SIG-M5 (cell line): ENCODE results near the gene ZNF485.
"Not testable (repeated sequence)": the region's sequence is repeated elsewhere in the genome, so short reads cannot be mapped to it uniquely, and the experiment has no call there.

Experiments
- DNase-seq: peaks from one replicate; lab custom pipeline; 2025; lab: John Stamatoyannopoulos, UW

The ZNF485 gene

DNA sequence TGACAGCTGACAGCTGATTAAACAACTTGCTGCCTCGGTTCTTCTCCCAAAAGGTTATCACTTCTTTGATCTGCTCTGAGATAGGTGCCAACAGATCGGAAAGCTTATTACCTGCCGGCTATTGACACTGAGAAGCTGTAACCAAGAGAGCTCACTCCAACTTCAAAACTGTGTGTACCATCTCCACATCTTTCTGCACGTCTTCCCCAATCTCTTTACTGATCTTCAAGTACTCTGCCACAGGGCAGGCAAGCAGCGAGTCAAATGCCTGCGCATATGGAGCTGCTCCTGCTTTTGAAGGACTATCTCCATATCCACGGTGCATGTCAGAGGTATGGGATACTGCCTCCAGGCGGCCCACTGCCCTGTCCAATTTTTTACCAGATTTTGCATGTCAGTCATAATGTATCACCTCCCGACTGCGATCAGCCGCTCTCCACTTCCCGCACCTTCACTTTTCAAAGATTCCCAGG lies 352 bp upstream of the ZNF485 start:
- DNase-seq, result no peak

DNA sequence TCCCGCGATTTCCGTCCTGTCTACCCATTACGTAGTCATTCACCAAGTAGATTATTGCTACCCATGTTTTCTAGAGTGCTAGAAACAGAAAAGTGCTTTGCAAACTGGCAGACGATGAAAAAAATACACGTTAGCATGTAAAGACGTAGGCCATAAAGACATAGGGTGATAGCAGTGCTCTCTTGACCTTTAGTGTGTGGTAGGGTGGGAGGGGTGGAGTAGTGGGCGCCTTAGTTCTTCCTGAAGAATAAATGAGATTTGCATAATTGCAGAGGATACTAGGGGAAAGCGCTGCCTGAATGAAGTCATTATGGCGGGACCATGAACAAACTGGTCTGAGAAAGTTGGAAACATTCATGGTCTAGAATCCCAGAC lies 948 bp downstream of the ZNF485 start:
- DNase-seq, result no peak

- DNase-seq, result no peak
These were observed 4.4 kb downstream of the ZNF485 start for GRCh38 chr10:43610636-43611035.

DNA sequence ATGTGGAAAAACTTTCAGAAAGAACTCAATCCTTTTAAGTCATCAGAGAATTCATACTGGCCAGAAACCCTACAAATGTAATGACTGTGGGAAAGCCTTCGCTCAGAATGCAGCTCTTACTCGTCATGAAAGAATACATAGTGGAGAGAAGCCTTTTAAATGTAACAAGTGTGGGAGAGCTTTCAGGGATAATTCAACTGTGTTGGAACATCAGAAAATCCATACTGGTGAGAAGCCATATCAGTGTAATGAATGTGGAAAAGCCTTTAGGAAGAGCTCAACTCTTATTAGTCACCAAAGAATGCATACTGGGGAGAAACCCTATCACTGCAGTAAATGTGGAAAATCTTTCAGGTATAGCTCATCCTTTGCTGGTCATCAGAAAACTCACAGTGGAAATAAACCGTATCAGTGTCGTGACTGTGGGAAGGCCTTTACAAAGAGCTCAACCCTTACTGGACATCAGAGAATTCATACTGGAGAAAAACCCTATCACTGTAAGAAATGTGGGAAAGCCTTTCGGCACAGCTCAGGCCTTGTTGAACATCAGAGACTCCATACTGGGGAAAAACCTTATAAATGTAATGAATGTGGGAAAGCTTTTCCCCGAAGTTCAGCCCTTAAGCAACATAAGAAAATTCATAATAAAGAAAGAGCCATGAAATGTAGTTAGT lies 10.6 kb downstream of the ZNF485 start:
- DNase-seq, result no peak

- DNase-seq, result no peak
These were observed 13.1 kb downstream of the ZNF485 start for GRCh38 chr10:43619368-43619767.

DNA sequence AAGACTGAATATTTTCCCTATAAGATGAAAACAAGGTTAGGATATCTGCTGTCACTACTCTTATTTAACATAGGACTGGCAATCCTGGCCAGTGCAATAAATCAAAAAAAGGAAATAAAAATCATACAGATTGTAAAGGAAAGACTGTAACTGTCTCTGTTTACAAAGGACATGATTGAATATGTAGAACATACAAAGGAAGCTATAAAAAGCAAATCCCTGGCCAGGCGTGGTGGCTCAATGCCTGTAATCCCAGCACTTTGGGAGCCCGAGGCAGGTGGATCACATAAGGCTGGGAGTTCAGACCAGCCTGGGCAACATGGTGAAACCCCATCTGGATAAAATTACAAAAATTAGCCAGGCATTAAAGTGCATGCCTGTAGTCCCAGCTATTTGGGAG lies 15.8 kb downstream of the ZNF485 start:
- no peak for DNase-seq

DNA sequence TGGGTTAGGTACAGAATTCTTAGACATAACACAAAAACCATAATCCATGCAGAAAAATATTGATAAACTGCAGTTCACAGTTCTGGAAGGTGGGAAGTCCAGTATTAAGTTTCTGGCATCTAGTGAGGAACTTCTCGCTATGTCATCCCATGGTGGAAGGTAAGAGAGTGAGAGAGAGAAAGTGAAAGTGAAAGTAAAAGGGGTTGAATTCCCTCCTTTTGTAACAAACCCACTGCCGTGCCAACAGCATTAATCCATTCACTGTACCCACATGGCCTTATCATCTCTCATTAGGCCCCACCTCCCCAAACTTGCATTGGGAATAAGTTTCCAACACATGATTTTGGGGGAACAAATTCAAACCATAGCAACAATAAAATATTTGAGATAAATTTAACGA lies 17.1 kb downstream of the ZNF485 start:
- DNase-seq, result no peak

- no peak for DNase-seq
These were observed 21.7 kb downstream of the ZNF485 start for GRCh38 chr10:43627942-43628341.

DNA sequence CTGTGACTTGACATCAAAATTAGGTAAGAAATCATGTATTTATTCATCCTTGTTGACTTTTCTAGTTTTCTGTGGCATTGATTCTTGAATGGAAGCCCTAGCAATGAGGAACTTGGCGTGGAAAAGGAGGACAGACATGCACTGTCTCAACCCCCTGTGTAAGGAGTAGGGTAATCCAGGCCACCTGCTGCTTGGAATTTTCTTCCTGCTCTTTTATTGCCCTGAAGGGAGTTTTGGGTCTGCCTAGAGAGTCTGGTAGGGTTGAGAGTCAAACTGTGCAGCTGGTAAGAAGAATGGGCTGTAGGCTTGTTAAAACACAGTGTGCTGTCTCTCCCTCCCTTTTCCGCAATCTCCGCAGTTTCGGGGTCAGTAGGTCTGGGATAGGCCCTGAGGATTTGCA lies 22.7 kb downstream of the ZNF485 start:
- DNase-seq, result no peak

DNA sequence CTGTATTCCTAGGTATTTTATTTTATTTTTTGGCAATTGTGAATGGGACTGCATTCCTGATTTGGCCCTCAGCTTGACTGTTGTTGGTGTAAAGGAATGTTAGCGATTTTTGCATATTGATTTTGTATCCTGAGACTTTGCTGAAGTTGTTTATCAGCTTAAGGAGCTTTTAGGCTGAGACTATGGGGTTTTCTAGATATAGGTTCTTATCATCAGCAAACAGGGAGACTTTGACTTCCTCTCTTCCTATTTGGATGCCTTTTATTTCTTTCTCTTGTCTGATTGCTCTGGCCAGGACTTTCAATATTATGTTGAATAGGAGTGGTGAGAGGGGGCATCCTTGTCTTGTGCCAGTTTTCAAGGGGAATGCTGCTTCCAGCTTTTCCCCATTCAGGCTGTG lies 29.6 kb downstream of the ZNF485 start:
- DNase-seq, result not testable (repeated sequence)

DNA sequence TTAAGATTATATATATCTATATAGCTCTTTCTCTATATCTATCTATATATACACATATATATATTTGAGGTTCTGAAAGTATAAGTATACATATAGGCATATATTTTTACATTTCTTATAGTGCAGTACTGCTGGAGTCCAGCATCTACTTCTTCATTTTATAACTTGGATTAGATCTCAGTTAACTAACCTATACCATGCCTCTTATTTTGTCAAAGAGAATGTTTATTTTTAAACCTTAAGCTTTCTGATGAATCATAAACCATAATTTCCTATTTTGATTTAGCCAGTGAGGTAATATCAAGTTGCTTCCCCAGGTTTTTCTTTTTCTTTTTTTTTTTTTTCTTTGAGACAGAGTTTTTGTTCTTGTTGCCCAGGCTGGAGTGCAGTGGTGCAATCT lies 34.4 kb downstream of the ZNF485 start:
- no peak for DNase-seq

- no peak for DNase-seq
These were observed 38.0 kb downstream of the ZNF485 start for GRCh38 chr10:43644252-43644651.

GRCh38 chr10:43645866-43646265 lies 39.6 kb downstream of the ZNF485 start:
- no peak for DNase-seq

DNA sequence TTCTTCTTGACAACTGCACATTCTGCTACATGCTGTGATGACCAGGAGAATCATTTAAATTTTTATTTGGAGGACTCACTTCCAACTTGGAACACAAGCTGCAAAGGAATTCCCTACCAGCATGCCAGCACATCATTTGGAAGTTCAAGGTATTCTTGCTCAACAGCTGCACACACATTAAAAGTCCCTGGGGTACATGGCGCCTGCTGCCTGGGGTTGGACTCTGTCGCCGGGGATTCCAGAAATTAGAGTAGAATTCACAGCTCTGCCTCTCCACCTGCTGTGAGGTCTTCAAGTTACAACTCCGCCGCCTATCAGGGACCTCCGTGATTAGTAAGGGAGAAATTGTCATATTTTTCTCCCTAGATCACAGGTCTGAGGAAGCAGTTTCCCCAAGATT lies 41.3 kb downstream of the ZNF485 start:
- DNase-seq, result no peak

DNA sequence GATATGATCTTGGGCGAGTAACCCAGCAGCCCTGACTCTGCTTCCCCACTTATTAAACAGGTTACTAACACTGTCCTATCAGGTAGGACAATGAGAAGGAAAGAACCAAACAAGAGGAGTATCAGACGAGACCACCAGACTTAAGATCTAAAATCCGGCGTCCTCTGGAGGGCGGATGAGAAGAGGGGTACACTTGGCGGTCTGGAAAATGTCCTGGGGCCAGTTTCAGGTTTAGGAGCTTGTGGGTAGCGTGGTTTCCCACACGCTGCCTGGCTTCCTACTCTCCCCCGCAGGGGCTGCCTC lies 41.8 kb downstream of the ZNF485 start:
- DNase-seq, result no peak

- no peak for DNase-seq
These were observed 42.4 kb downstream of the ZNF485 start, which contains the start of gene ZNF32 for GRCh38 chr10:43648398-43649184. TSS of gene ZNF32 (minus strand) at chr10:43648881. CDS start at chr10:43646133, 2,748 bp downstream.

GRCh38 chr10:43649185-43649523 lies 42.9 kb downstream of the ZNF485 start:
- DNase-seq, result no peak

DNA sequence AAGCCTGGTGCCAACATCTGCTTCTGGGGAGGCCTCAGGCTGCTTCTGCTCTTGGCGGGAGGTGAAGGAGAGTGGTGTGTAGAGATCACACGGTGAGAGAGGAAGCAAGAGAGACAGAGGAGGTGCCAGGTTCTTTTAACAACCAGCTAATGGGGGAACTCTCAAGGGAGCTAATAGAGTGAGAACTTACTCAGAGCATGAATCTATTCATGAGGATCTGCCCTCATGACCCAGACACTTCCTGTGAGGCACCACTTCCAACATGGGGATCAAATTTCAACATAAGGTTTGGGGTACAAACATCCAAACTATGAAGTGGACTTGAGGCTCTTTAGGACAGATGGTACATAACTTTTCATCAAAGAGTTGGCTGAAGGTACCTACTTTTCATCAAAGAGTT lies 47.5 kb downstream of the ZNF485 start:
- DNase-seq, result no peak

GRCh38 chr10:43655311-43655710 lies 49.1 kb downstream of the ZNF485 start:
- no peak for DNase-seq

DNA sequence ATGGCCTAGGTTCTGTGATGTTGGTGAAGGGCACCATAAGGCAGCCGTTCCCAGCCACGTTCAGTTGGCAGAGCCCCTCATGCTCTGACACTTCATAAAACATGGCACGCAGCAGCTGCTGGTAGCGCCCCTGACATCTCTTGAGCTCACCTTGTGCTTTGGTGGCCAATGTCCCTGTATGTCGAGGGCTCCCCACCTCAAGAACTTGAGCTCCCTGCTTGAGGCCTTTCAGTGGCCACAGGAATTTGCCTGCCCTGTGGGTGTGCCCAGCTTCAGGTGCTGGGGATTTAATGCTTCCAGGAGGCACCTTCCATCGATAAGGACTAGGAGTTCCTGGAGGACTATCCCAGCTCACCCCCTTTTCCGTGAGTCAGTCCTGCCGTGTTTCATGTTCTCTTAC lies 52.0 kb downstream of the ZNF485 start:
- no peak for DNase-seq

DNA sequence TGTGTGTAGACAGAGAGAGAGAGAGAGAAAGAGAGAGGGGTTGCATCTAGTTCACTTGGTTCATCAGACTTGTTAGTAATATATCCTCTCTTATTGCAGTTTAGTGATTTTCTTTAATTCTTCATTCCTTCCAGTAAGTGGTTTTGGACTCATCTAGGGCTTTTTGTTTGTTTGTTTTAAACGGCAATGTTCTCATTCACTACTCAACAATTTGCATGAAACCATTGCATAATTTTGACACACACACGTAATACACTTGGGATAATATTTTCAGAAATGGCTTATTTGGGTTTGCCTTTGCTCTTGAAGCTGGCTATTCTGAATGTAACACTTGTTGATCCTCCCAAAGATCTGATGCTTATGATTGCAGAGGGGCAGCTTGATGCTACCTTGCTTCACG lies 58.8 kb downstream of the ZNF485 start:
- no peak for DNase-seq

- no peak for DNase-seq
These were observed 60.3 kb downstream of the ZNF485 start for GRCh38 chr10:43666552-43666951.

GRCh38 chr10:43667317-43667731 lies 61.1 kb downstream of the ZNF485 start:
- DNase-seq, result no peak
